Left cardiac atrium (tissue), 4 donors: Measurements from ENCODE around the gene RIPPLY3. TPM values are rescaled to one million over a fixed set of nuclear protein-coding genes. Genes with fewer than 3 reads are reported as not detected.
A peak's percentile ranks its signal among the peaks of the same experiment; 100 is the strongest.
"Not testable (repeated sequence)": the region's sequence is repeated elsewhere in the genome, so short reads cannot be mapped to it uniquely, and the experiment has no call there.

ENCODE experiments used
- ATAC-seq, 2 donors: fragments of 200-7000 bp; cut with Tn5 transposase; one replicate each; pipeline ENCODE4 v1.9.1; 2020; ENCODE audit warnings: mild to moderate bottlenecking in 2 of 2, moderate library complexity in 2 of 2
- DNase-seq: peaks from one replicate; pipeline ENCODE4 v3.0.0-alpha.2; 2020
- intact Hi-C, 2 donors: fragments of 100-400 bp; cut with DNase I; formaldehyde crosslinking; loops; one replicate each; pipeline versions ENCODE4 v1.14.1 to v1.15.1; 2022 to 2023
- total RNA-seq, 2 donors: library from RNA; stranded (reverse); fragmentation: NEBNext Ultra II Directional; extraction: Animal tissue kit (Norgen Biotek cat#: 25700); gene quantifications; one replicate each; pipeline ENCODE4 v1.2.1, GENCODE V29; 2021
- donor health status: DM: no; HTN: yes; CAD: no.
- donor health status: DM: no; HTN: yes; CAD: no; lungs with severe emphysema.
- donor health status: DM: yes; HTN: yes; CAD: no.
- donor health status: Dilated cardiomyopathy.

Gene RIPPLY3
- total RNA-seq, 2 donors from 2014 or later, result not detected

DNA sequence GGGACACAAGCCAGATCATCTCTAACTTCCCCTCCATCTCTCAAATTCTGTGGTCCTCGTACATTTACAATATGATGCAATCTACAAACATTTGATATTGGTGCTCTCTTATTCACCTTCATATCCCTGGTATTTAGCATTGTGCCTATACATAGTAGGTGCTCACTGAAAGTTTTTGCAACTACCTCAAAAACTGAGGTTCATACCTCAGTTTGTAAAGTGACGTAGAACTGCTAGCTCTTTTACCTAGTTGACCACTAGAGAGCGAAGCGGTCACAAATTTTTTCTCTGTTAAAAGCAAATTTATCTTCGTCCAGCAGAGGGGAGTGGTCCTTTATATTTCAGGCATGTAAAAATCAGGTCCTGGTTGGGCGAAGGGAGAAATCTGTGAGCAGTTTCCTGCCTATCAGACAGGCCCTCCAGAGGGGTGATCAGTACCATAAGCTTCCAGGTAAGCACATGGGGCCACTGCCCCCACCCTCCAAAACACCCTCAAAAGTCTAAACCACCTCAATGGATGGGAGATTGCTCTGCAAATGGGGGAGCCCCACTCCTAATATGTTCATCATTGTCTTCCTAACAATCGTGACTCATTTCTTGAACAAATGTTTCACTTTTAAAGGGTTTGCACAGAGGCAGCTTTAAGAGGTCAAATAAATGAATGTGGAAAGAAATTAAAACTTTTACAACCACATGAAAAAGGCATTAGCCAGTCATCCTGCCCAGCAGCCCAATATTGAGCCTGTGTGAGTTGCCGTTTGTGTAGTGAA is 29.4 kb upstream of the RIPPLY3 start:
- ATAC-seq (peak; percentile 45 to 48), DNase-seq (no peak)
- intact Hi-C loops, result no loop called here

DNA sequence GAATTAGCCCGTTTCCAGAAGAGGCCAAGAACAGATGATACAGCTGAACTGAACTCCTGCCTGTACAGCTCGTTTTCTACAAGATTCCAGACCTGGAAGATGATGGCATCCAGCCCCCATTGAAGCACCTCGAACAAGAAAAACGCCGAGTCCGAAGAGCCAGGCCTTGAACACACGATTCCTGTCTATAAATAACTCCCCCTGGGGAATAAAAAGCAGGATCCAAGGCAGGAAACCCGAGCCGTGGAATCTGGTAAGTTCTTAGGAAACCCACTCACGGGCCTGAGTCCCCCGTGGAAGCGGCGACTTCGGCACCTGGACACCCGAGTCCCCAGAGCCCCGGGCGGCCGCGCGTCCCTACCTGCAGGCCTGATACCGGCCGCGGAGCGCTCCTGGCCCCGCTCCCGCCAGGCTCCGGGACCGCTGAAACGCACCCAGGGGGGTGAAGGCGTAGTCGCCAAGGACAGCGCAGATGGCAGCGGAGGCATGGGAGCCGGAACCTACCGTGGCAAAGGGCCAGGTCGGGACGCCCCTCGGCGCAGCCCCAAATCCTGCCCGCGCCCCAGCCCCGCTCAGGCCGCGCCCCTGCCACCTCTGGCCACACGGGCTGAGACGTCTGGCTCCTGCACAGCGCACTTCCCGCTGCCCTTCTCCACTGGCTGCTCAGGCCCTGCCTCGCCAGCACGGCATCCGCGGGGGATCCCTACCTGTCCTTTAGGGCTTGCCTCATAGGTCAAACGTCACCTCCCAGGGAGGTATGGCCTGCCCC is 26.0 kb upstream of the RIPPLY3 start:
- DNase-seq, result peak; percentile 29
- intact Hi-C loops, result no loop called here
- ATAC-seq, result peak; percentile 77 to 84

DNA sequence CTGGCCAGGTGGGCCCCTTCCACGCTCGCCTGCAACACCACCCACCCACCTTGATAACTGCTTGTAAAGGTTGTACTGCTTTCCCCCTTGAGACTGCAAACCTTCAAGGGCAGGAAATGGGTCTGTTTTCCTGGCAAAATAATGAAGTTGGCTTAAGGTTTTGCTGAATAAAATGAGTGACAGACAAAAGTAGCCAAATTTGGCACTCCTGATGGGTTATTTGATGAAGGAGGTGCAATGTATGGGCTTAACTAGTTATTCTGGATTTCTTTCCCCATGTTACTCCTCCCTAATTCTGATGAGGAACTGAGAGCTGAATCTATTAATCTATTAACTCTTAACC is 25.5 kb upstream of the RIPPLY3 start:
- DNase-seq (no peak), ATAC-seq (no peak)
- intact Hi-C loops, result no loop called here

DNA sequence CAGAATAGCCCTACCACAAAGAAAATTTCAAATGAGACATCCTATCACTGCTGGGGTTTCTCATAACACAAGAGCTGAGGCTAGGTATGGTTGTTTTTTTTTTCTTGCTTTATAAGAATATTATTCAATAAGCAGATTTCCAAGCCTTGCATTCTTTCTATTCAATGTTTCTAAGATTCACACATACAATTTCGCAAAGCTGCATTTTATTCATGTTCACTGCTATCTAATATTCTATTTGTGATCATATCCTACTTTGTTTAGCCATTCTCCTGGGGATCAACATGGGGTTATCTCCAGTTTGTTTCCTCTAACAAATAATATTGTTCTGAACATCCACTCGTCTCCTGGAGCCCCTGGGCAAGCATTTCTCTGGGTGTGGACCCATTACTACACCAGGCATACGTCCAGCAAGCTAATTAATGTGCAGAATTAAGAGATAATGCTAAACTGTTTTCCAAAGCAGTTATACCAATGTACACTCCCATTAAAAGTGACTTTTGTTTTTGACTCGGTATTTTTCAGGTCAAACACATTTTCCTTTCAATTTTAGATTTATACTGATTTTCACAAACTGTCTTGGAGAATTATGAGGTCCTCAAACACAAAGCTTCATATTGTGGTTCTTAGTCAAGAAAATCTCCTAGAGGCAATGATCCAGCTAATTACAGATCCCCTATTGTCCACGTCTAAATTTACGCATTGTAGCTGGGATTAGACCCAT is 24.4 kb upstream of the RIPPLY3 start:
- ATAC-seq (no peak), DNase-seq (no peak)
- intact Hi-C loops, result no loop called here

DNA sequence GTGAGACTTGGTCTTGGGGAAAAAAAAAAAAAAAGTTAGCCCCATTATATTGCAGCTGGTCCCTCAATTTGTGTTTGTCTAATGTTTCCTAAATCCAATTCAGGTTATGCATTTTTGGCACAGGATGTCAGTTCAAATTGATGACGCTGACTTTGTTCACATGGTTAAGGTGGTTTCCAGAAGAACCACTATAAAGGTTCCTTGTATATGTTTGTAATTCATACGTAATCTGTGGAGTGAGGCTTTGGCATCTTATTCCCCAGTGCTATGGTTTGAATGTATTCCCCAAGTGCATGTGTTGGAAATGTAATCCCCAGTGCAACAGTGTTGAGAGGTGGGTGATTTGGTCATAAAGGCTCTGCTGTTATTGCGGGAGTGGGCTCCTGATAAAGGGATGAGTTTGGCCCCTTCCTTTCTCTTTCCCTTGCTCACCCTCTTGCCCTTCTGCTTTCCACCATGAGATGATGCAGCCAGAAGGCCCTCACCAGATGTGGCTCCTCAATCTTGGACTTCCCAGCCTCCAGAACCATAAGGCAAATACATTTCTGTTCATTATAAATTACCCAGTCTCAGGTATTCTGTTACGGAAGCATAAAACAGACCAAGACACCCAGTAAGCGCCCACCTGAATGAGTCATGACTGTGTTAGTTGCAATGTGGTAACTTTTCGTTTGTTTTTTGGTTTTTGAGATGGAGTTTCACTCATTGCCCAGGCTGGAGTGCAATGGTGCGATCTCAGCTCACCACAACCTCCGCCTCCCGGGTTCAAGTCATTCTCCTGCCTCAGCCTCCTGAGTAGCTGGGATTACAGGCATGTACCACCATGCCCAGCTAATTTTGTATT is 20.5 kb upstream of the RIPPLY3 start:
- intact Hi-C loops, result no loop called here
- ATAC-seq, result no peak

DNA sequence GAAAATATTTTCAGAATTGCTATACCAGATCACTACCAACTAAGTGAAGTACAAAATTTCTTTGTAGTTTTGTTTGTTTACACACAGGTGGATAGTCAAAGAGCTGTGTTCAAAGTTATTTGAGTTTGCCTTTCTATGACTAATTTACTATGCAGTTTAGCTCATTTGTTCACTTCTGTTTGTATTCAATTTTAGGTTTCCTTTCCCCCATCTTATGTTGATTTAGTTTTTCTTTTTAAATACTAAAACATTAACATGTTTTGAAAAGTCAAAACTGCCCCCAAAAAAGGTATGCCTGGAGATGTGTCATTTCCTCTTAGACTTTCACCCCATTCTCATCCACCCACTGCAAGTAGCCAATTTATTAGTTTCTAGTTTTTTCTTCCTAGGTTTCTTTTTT is 18.7 kb upstream of the RIPPLY3 start:
- no peak for ATAC-seq
- intact Hi-C loops, result no loop called here
- no peak for DNase-seq

More for the DNA sequence above, 20.5 kb upstream of the RIPPLY3 start:
- DNase-seq, result no peak

DNA sequence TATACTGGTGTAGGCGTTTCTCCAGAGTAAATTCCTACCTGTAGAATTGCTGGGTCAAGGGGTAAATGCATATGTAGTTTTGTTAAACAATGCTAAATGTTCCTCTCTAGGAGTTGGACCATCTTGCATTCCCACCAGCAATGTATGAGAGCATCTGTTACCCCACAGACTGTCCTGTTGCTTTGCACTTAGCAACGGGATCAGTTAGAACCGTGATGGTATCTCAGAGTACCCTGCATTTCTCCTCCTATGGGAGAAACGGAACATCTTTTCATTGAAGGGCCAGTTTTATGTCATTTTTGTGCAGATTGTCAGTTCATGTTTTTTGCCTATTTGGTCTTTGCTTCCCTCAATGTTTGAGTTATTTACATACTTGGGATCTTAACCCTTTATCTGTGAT is 18.0 kb upstream of the RIPPLY3 start:
- no peak for ATAC-seq
- DNase-seq, result no peak
- intact Hi-C loops, result no loop called here

DNA sequence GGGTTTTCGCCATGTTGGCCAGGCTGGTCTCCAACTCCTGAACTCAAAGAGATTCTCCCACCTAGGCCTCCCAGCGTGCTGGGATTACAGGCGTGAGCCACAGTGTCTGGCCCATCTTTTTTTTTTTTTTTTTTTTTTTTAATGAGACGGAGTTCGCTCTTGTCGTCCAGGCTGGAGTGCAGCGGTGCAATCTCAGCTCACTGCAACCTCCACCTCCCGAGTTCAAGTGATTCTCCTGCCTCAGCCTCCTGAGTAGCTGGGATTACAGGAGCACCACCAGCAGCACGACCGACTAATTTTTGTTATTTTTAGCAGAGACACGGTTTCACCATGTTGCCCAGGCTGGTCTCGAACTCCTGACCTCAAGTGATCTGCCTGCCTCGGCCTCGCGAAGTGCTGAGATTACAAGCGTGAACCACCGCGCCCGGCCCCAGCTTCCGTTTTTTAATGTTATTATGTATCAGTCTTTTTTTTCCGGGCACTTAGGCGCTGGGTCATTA is 17.3 kb upstream of the RIPPLY3 start:
- ATAC-seq, DNase-seq, intact Hi-C loops: not testable (repeated sequence)

DNA sequence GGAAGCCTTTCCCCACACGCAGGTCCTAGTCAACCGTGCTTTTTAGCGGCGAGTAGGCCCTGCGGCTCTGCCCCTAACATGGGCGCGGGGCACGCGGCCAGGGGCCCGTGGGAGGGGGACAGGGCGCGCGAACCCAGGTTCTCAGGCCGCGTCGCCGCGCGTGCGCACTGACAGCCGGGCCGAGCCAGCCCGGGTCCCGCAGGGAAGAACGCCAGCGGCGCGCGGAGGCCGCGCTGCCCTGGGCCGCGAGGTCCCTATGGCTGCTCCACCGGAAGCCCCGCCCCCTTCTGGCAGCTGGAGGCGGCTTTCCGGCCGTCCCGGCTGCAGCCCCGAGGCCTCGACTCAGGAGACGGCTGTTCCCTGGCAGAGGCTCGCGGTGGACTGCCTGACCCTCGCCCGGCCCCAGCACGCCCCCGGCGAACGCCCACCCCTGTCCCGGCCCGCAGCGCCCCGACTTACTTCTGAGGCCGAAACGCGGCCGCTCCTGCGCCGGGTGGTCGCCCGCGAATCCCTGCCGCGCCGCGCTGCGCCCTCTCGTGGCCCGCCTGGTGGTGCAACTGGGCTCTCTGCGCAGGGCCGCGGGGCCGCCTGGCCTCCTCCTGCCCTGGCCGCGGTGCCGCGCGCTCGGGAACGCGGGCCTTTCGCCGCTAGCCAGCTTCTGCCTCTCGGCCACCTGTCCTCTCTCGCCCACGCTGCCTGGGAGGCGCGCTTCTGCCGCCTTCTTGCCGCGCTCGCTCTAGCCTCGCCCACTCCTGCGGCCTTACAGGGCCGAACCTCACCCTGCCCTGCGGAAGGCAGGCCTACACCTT is 16.6 kb upstream of the RIPPLY3 start:
- peak; percentile 98 to 99 for ATAC-seq
- DNase-seq, result peak; percentile 95
- intact Hi-C loops, result no loop called here

DNA sequence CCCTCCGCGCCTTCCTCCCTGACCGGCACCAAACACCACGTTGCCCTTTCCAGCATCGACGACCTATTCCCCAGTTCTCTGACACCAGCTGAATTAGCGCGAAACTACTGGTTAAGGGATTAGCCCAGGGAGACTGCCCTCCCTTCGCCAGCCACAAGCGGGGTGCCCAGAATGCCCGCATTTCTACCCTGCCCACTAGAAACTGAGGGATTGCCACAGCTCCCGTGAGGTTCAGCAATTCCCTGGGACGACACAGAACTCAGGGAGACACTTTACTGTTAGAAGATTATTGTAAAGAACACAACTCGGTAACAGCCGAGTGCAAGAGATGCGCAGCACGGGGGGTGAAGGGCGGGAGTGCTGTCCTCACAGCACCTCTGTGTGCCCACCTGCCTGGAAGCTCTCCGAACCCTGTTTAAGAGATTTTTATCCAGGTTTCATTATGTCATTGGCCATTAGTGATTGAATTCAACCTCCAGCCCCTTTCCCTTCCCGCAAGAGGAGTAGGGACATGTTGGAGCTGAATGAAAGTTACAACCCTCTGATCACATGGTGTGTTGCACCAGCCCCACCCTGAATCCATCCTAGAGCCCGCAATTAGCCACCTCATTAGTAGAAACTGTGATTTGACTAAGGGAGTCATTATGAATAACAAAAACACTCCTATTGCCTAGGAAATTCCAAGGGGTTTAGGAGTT is 15.8 kb upstream of the RIPPLY3 start:
- intact Hi-C loops, result no loop called here
- DNase-seq, result no peak
- no peak for ATAC-seq

DNA sequence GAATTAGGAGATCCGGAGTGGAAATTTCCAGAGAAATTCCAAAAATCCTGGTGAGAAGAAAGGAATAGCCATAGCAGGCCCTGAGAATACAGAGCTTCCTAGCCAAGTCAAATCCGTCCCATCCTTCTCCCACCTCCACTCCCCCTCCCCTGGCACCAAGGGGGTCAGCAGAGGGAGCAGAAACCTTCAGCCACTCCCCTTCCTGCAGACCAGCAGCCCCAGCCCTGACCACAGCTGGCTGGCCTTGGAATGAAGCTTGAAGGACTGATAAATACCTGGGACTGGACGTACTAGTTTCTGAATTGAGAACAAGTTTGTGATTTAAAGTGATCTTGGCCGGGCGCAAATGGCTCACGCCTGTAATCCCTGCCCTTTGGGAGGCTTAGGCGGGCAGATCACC is 13.8 kb upstream of the RIPPLY3 start:
- no peak for ATAC-seq
- intact Hi-C loops, result no loop called here

DNA sequence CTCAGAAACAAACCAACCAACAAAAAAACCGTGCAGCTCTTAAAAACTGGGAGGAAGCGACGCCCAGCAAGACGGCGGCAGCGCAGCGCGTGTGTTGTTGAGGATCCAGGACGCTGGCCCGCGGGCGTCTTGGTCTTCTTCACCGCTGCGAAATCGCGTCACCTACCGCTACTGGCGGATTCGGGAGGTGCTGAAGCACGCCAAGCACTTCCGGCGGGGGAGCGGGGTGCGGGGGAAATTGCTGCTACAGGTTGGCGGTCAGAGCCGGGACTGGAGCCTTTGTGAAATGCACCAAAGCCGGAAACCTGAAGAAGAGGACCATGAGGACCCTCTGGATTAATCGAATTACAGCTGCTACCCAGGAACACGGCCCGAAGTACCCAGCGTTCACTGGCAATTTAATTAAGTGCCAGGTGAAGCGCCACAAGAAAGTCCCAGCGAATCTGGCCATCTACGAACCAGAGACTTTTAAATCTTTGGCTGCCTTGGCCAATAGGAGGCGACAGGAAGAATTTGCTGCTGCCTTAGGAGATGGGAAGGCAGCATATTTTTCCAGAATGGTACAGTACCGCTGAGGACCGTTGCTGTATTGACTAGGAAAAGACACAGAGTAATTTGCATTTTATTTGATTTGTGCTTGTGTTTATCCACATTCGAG is 11.9 kb upstream of the RIPPLY3 start:
- intact Hi-C loops, result no loop called here
- no peak for DNase-seq

More for the DNA sequence above, 13.8 kb upstream of the RIPPLY3 start:
- DNase-seq, result no peak

DNA sequence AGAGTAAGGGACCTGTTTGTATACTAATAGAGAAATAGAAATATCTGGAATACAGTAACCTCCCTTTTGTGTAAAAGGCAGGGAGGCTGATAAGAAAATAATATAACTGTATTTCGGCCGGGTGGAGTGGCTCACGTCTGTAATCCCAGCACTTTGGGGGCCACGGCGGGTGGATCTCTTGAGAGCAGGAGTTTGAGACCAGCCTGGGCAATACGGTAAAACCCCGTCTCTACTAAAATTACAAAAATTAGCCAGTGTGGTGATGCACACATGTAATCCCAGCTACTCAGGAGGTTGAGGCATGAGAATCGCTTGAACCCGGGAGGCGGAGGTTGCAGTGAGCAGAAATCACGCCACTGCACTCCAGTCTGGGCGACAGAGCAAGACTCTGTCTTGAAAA is 11.2 kb upstream of the RIPPLY3 start:
- ATAC-seq, intact Hi-C loops, DNase-seq: not testable (repeated sequence)

More for the DNA sequence above, 11.9 kb upstream of the RIPPLY3 start:
- no peak for ATAC-seq

DNA sequence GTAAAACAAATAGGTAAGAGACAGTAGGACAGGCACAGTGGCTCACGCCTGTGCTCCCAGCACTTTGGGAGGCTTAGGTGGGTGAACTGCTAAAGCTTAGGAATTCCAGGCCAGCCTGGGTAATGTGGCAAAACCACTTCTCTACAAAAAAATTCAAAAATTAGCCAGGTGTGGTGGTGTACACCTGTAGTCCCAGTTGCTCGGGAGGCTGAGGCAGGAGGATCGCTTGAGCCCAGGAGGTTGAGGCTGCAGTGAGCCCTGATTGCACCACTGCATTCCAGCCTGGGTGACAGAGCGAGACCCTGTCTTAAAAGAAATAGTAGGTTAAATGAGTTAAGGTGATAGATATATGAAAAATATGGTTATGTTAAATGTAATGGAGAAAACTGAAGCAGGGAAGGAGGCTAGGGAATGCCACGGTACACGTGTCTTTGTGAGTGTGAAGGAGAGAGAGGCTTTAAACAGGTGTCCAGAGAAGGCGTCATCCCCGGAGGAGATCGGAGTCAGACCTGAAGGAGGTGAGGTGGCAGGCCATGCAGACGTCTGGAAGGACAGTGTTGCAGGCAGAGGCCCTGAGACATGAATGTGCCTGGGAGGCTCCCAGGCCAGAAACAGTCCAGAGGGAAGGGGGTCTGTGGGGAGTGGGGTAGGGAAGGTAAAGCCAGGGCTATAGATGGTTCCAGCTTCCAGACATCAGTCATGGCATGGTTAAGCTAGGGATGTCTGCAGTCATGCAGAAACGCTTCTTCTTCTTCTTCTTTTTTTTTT is 7.2 kb upstream of the RIPPLY3 start:
- intact Hi-C loops, result no loop called here
- ATAC-seq, result no peak
- no peak for DNase-seq

DNA sequence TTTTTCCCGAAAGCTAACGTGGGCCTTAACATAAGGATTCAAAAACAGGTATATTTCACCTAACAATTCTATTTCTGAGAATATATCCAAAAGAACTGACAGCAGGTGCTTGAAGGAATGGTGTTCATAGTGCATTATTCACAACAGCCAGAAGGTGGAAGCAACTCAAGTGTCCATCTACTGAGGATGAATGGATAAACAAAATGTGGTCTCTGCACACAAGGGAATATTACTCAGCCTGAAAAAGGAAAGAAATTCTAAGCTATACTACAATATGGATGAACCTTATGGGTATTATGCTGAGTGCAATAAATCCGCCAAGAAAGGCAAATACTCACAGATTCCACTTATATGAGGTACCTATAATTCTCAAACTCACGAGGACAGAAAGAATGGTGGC is 6.1 kb upstream of the RIPPLY3 start:
- DNase-seq (no peak), ATAC-seq (no peak)
- intact Hi-C loops, result no loop called here

DNA sequence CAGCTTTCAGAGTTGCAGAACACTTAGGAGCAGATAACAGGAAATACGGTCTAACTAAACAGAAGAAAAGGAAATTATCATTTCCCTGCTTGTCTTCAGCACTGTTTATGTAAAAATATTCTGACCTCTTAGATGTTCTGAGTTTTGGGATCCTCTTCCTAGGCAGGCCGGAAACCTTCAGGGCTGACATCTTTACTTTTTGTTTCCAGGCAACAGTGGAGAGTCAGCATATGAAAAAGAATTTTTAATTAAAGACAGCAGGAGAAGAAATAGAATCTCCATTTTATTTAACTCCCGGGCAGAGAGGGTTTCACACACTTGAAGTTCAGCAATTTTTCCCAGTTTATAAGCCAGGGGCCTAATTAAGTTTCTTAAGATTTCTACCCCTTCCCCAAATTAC is 5.1 kb upstream of the RIPPLY3 start:
- ATAC-seq (no peak), DNase-seq (no peak)
- intact Hi-C loops, result no loop called here
